MG63 (cell line): ENCODE data around the gene GNAO1. TPM values are rescaled to one million over a fixed set of nuclear protein-coding genes. Genes with fewer than 3 reads are reported as not detected.

Experiments
- DNase-seq: peaks from one replicate; pipeline ENCODE4 v3.0.0-alpha.2; 2020
- H3K27me3 ChIP-seq: fragments of 250-450 bp; sonication (Bioruptor Pico); 2 replicates; pipeline ENCODE4 v1.5.1; 2020; ENCODE audit warnings: mild to moderate bottlenecking, moderate library complexity
- H3K36me3 ChIP-seq: fragments of 250-450 bp; sonication (Bioruptor Pico); 2 replicates; pipeline ENCODE4 v1.5.1; 2020; ENCODE audit warnings: mild to moderate bottlenecking, moderate library complexity
- H3K4me3 ChIP-seq: fragments of 250-450 bp; sonication (Bioruptor Pico); 2 replicates; pipeline ENCODE4 v1.5.1; 2020; ENCODE audit warnings: mild to moderate bottlenecking, moderate library complexity
- H3K9me3 ChIP-seq: fragments of 250-450 bp; sonication (Bioruptor Pico); 2 replicates; pipeline ENCODE4 v1.5.1; 2020; ENCODE audit warnings: mild to moderate bottlenecking, moderate library complexity
- total RNA-seq: library from RNA; depleted of rRNA; stranded (reverse); fragments of >200 nt; shearing (Covaris generic); gene quantifications from 2 replicates; pipeline ENCODE4 v1.2.3, GENCODE V29; 2014; ENCODE audit warnings: low replicate concordance

GNAO1 gene
- total RNA-seq, 1 experiment from 2014 or later, result 0.92 TPM

- Histone ChIP-seq H3K9me3 (no peaks in the 10 kb centered on the region), H3K4me3 (no peak overlapping the region), H3K36me3 (no peaks in the 10 kb centered on the region), H3K27me3 (no peaks in the 10 kb centered on the region)
- DNase-seq, result no peak
Observed at GRCh38 chr16:56321571-56321970, 130.3 kb downstream of the GNAO1 start.

- no peak overlapping the region for H3K4me3 ChIP-seq
- DNase-seq, result no peak
- H3K36me3 ChIP-seq, result no peaks in the 10 kb centered on the region
- no peaks in the 10 kb centered on the region for H3K9me3 ChIP-seq
- no peaks in the 10 kb centered on the region for H3K27me3 ChIP-seq
Observed at GRCh38 chr16:56324406-56324805, 133.1 kb downstream of the GNAO1 start.

- DNase-seq, result no peak
- no peaks in the 10 kb centered on the region for H3K9me3 ChIP-seq
- no peaks in the 10 kb centered on the region for H3K36me3 ChIP-seq
- H3K27me3 ChIP-seq, result no peaks in the 10 kb centered on the region
- H3K4me3 ChIP-seq, result no peak overlapping the region
Observed at GRCh38 chr16:56325956-56326355, 134.7 kb downstream of the GNAO1 start.

- H3K9me3 ChIP-seq, result no peaks in the 10 kb centered on the region
- H3K27me3 ChIP-seq, result no peaks in the 10 kb centered on the region
- H3K36me3 ChIP-seq, result no peaks in the 10 kb centered on the region
- H3K4me3 ChIP-seq, result no peak overlapping the region
- DNase-seq, result no peak
Observed at GRCh38 chr16:56327071-56327928, 136.0 kb downstream of the GNAO1 start.

GRCh38 chr16:56327929-56328258 is 136.6 kb downstream of the GNAO1 start:
- no peaks in the 10 kb centered on the region for H3K27me3 ChIP-seq

GRCh38 chr16:56328276-56329022 is 137.2 kb downstream of the GNAO1 start:
- no peaks in the 10 kb centered on the region for H3K9me3 ChIP-seq
- H3K36me3 ChIP-seq, result no peaks in the 10 kb centered on the region
- H3K4me3 ChIP-seq, result no peak overlapping the region
- no peaks in the 10 kb centered on the region for H3K27me3 ChIP-seq
- no peak for DNase-seq

More at GRCh38 chr16:56327929-56328258, 136.6 kb downstream of the GNAO1 start:
- no peaks in the 10 kb centered on the region for H3K36me3 ChIP-seq
- no peak overlapping the region for H3K4me3 ChIP-seq
- H3K9me3 ChIP-seq, result no peaks in the 10 kb centered on the region
- DNase-seq, result no peak

GRCh38 chr16:56329887-56330286 is 138.6 kb downstream of the GNAO1 start:
- DNase-seq, result no peak
- Histone ChIP-seq H3K27me3 (no peaks in the 10 kb centered on the region), H3K4me3 (no peak overlapping the region), H3K9me3 (no peaks in the 10 kb centered on the region), H3K36me3 (no peaks in the 10 kb centered on the region)

- no peak overlapping the region for H3K4me3 ChIP-seq
- no peaks in the 10 kb centered on the region for H3K9me3 ChIP-seq
- H3K27me3 ChIP-seq, result no peaks in the 10 kb centered on the region
- H3K36me3 ChIP-seq, result no peaks in the 10 kb centered on the region
- DNase-seq, result no peak
Observed at GRCh38 chr16:56330476-56330875, 139.2 kb downstream of the GNAO1 start.

- Histone ChIP-seq H3K36me3 (no peaks in the 10 kb centered on the region), H3K4me3 (no peak overlapping the region), H3K27me3 (no peaks in the 10 kb centered on the region), H3K9me3 (no peaks in the 10 kb centered on the region)
- DNase-seq, result no peak
Observed at GRCh38 chr16:56331399-56331798, 140.1 kb downstream of the GNAO1 start.

- Histone ChIP-seq H3K9me3 (no peaks in the 10 kb centered on the region), H3K4me3 (no peak overlapping the region), H3K36me3 (no peaks in the 10 kb centered on the region), H3K27me3 (no peaks in the 10 kb centered on the region)
- no peak for DNase-seq
Observed at GRCh38 chr16:56331915-56332314, 140.6 kb downstream of the GNAO1 start.

- no peaks in the 10 kb centered on the region for H3K27me3 ChIP-seq
- H3K9me3 ChIP-seq, result no peaks in the 10 kb centered on the region
- DNase-seq, result peak; percentile 97
Observed at GRCh38 chr16:56332464-56333079, 141.3 kb downstream of the GNAO1 start.

GRCh38 chr16:56334761-56335160 is 143.5 kb downstream of the GNAO1 start:
- Histone ChIP-seq H3K9me3 (no peaks in the 10 kb centered on the region), H3K27me3 (no peaks in the 10 kb centered on the region), H3K36me3 (no peaks in the 10 kb centered on the region), H3K4me3 (no peak overlapping the region)
- DNase-seq, result no peak

More at GRCh38 chr16:56332464-56333079, 141.3 kb downstream of the GNAO1 start:
- Histone ChIP-seq H3K36me3 (no peaks in the 10 kb centered on the region), H3K4me3 (no peak overlapping the region)

- H3K36me3 ChIP-seq, result no peaks in the 10 kb centered on the region
- no peaks in the 10 kb centered on the region for H3K9me3 ChIP-seq
- no peak overlapping the region for H3K4me3 ChIP-seq
- no peak for DNase-seq
- no peaks in the 10 kb centered on the region for H3K27me3 ChIP-seq
Observed at GRCh38 chr16:56336071-56336688, 144.9 kb downstream of the GNAO1 start.

- H3K36me3 ChIP-seq, result no peaks in the 10 kb centered on the region
- H3K27me3 ChIP-seq, result no peaks in the 10 kb centered on the region
- no peak overlapping the region for H3K4me3 ChIP-seq
- no peaks in the 10 kb centered on the region for H3K9me3 ChIP-seq
- DNase-seq, result no peak
Observed at GRCh38 chr16:56336711-56337110, 145.4 kb downstream of the GNAO1 start.

GRCh38 chr16:56337131-56337857 is 146.0 kb downstream of the GNAO1 start:
- H3K36me3 ChIP-seq, result no peaks in the 10 kb centered on the region
- H3K27me3 ChIP-seq, result no peaks in the 10 kb centered on the region
- no peaks in the 10 kb centered on the region for H3K9me3 ChIP-seq
- no peak for DNase-seq
- H3K4me3 ChIP-seq, result no peak overlapping the region

GRCh38 chr16:56337858-56338325 is 146.6 kb downstream of the GNAO1 start:
- H3K9me3 ChIP-seq, result no peaks in the 10 kb centered on the region
- no peak overlapping the region for H3K4me3 ChIP-seq
- DNase-seq, result no peak
- no peaks in the 10 kb centered on the region for H3K36me3 ChIP-seq
- no peaks in the 10 kb centered on the region for H3K27me3 ChIP-seq
